Measurements from ENCODE around the gene LELP1. TPM values are rescaled to one million over a fixed set of nuclear protein-coding genes. Genes with fewer than 3 reads are reported as not detected.

LELP1 gene
- total RNA-seq (2016; rRNA removed; fragmentation: Illumina TruSeq; extraction: Trizol) (not detected in 2 replicates), polyA plus RNA-seq (2011; rRNA removed) (not detected in 2 replicates), polyA minus RNA-seq (2011; rRNA and poly(A)+ RNA removed; ENCODE audit: low replicate concordance) (not detected in 2 replicates), Bru-seq, nascent RNA (not detected), BruChase-seq, experiment 1, labeled RNA remaining after a 6-hour chase (not detected), BruChase-seq, experiment 2, labeled RNA remaining after a 2-hour chase (not detected)
- total RNA-seq (2016; cell fraction: cytosol; rRNA removed; fragmentation: Illumina TruSeq; extraction: Trizol; ENCODE audit: low read depth), result not detected in 2 replicates
- not detected in 2 replicates for total RNA-seq (2016; cell fraction: insoluble cytoplasmic fraction; rRNA removed; fragmentation: Illumina TruSeq; extraction: Trizol)
- not detected in 2 replicates for total RNA-seq (2016; cell fraction: membrane; rRNA removed; fragmentation: Illumina TruSeq; extraction: Trizol)
- total RNA-seq (2016; cell fraction: nucleus; rRNA removed; fragmentation: Illumina TruSeq; extraction: Trizol), result not detected in 2 replicates
- not detected in 2 replicates for polyA plus RNA-seq (2011; cell fraction: cytosol; rRNA removed)
- polyA plus RNA-seq (2011; cell fraction: nucleus; rRNA removed), result not detected in 2 replicates
- not detected in 2 replicates for polyA plus RNA-seq (2012)
- not detected in 2 replicates for polyA plus RNA-seq (2016; cell fraction: cytosol; fragmentation: Illumina TruSeq; extraction: Trizol; ENCODE audit: low read depth)
- polyA plus RNA-seq (2016; cell fraction: insoluble cytoplasmic fraction; fragmentation: Illumina TruSeq; extraction: Trizol; ENCODE audit: low read depth), result not detected in 2 replicates
- not detected in 2 replicates for polyA plus RNA-seq (2016; cell fraction: membrane; fragmentation: Illumina TruSeq; extraction: Trizol; ENCODE audit: low read depth)
- not detected in 2 replicates for polyA plus RNA-seq (2016; cell fraction: nucleus; fragmentation: Illumina TruSeq; extraction: Trizol; ENCODE audit: insufficient read depth, low read depth)
- not detected in 2 replicates for polyA minus RNA-seq (2011; cell fraction: cytosol; rRNA and poly(A)+ RNA removed)
- polyA minus RNA-seq (2011; cell fraction: nucleus; rRNA and poly(A)+ RNA removed), result not detected in 2 replicates
- long read RNA-seq, experiment 1, result 0 reads
- long read RNA-seq, experiment 2, result 0 reads

- BruUV-seq (replicated peaks), result no TSS peak
- in situ Hi-C loops (cut with HindIII; ENCODE audit: extremely low pct_ligation_motif_present, low pct_unique_long_range_greater_than_20kb) (no loop called here), intact Hi-C loops (cut with micrococcal nuclease; ENCODE audit: unreplicated experiment) (no loop called here)
- CTCF ChIA-PET (ENCODE audit: low intra/inter-chr PET ratio, low total read pairs), result no interaction called here
- Histone ChIP-seq H3K27ac (ENCODE audit: extremely low read length, insufficient read depth, low read length) (no peak within 1 kb of the TSS), H2AFZ (ENCODE audit: low read length) (no peak within 1 kb of the TSS), H3K4me3 (replicated peaks in 1 of 3; ENCODE audit: insufficient read depth in 1 of 3, low read depth in 2 of 3, low read length in 3 of 3) (no peak within 1 kb of the TSS), H3K9me3 (ENCODE audit: low read length) (no peaks in the 10 kb centered on the region), H3K4me1 (ENCODE audit: insufficient read depth, low read length) (no peaks in the 10 kb centered on the region), H3K79me2 (ENCODE audit: insufficient read depth, low read length) (no peaks in the 10 kb centered on the region), H3K4me2 (ENCODE audit: low read depth, low read length) (no peak within 1 kb of the TSS), H3K9ac (ENCODE audit: insufficient read depth, low read depth, low read length) (no peak within 1 kb of the TSS), H3K27me3 (ENCODE audit: control insufficient read depth in 1 of 2, insufficient read depth in 2 of 2, low read length in 2 of 2) (peaks cover 0 to 4% of the 10 kb centered on the region in 2 experiments; a peak in 1 of 5 replicates), H4K20me1 (ENCODE audit: insufficient read depth, low read length) (no peaks in the 10 kb centered on the region), H3K36me3 (replicated peaks in 1 of 2; ENCODE audit: control insufficient read depth in 1 of 2, insufficient read depth in 2 of 2, low read length in 2 of 2) (no peaks in the 10 kb centered on the region)
- 11% methylated on average over 1 of the region's 1 CpG for WGBS (ENCODE audit: low lambda C conversion rate)
- DNase-seq (ENCODE audit: low spot score), result no peak
- no peak for FAIRE-seq
- ATAC-seq, result no peak
- POLR2A ChIA-PET, result no interaction called here
- TF ChIP-seq RFX3 (CRISPR knock-in tag; IDR thresholded peaks at IDR 0.05) (no peak), ZNF678 (CRISPR knock-in tag; IDR thresholded peaks at IDR 0.05) (no peak), ZNF207 (IDR thresholded peaks at IDR 0.05; ENCODE audit: borderline replicate concordance) (no peak), ZNF142 (CRISPR knock-in tag; IDR thresholded peaks at IDR 0.05) (no peak), HMGXB3 (CRISPR knock-in tag; IDR thresholded peaks at IDR 0.05; ENCODE audit: borderline replicate concordance) (no peak), ZNF580 (CRISPR knock-in tag; IDR thresholded peaks at IDR 0.05; ENCODE audit: borderline replicate concordance, low read depth) (no peak), ZBTB20 (CRISPR knock-in tag; IDR thresholded peaks at IDR 0.05; ENCODE audit: borderline replicate concordance, low read depth) (no peak), SP1 (IDR thresholded peaks at IDR 0.05) (no peak), SP1 (CRISPR knock-in tag; IDR thresholded peaks at IDR 0.05) (no peak), ZNF616 (CRISPR knock-in tag; IDR thresholded peaks at IDR 0.05; ENCODE audit: low read depth) (no peak), FIP1L1 (IDR thresholded peaks at IDR 0.05; ENCODE audit: borderline replicate concordance, insufficient read depth, low read depth, low read length) (no peak)
Measured at GRCh38 chr1:153203130-153203529, at the start of gene LELP1. Gene LELP1 (plus strand): TSS chr1:153203430. CDS start chr1:153204708, 1,278 bp downstream.

Data from HepG2 (cell line).